ENCODE measurements around the gene FER1L5.

Gene FER1L5

GRCh38 chr2:96642564-96643360, at the start of gene FER1L5:
Gene FER1L5, plus strand, starts transcription at chr2:96642764. Its CDS starts 73 bp downstream, at chr2:96642837.
- in situ Hi-C loops (cut with MboI; ENCODE audit: low sequenced_read_pairs), result no loop called here

GRCh38 chr2:96594282-96594681, 48.3 kb upstream of the FER1L5 start:
- in situ Hi-C loops (cut with MboI; ENCODE audit: low sequenced_read_pairs), result no loop called here

GRCh38 chr2:96594691-96595152, 47.8 kb upstream of the FER1L5 start:
- in situ Hi-C loops (cut with MboI; ENCODE audit: low sequenced_read_pairs), result no loop called here

DNA sequence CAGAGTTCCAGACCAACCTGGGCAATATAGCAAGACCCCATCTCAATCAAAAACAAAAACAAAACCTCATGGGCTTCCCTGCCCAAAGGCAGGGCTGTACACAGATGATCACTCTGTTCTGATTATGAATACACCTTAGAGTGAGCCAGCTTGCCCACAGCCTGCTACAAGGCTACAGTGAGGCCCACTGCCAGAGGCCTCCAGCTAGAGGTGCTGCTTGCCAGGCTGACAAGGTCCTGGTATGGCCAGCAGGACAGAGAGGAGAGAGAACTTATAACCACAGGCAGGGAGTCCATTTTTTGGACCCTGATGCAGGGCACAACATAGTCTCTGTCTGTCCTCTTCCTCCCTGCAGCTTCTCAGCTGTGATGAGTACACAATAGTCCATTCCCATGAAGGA, 46.0 kb upstream of the FER1L5 start:
- in situ Hi-C loops (cut with MboI; ENCODE audit: low sequenced_read_pairs), result no loop called here

DNA sequence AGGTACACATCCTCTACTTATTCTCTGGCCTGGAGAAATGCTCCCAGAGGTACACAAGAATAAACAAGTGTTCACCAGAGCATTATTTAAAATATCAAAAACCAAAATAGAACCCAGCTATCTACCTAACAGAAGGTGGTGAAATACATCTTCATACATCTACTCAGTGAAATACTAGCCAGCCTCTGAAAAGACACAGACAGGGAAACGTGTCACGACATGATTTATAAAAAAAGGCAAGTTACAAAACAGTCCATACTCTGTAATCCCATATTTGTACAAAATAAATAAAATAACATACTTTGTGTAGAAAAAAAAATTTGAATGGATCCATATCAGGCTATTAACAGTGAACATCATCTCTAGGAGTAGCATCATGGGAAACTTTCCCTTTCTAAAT, 42.6 kb upstream of the FER1L5 start:
- in situ Hi-C loops (cut with MboI; ENCODE audit: low sequenced_read_pairs), result no loop called here

- in situ Hi-C loops (cut with MboI; ENCODE audit: low sequenced_read_pairs), result no loop called here
Measured at GRCh38 chr2:96601382-96602292, 40.9 kb upstream of the FER1L5 start.

DNA sequence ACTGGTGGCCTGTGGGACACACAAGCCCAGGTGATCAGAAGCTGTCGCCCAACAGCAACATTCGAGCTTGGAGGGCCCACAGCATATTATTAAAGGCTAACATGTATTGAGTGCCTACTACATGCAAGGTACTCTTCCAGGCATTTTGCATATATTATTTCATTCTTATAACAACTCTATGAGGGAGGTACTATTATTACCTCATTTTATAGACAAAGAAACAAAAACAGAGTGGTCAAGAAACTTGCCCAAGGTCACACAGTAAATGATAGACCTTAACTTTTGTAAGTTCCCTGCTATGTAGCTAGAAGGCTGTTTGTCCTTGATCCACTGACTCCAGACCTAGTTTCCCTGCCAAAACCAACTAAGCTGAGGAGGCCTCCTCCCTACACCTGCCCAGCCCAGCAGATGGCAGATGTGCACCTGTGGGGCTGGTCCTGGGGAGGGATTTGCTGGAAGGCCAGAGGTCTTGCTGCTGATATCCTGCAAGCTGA, 40.2 kb upstream of the FER1L5 start:
- in situ Hi-C loops (cut with MboI; ENCODE audit: low sequenced_read_pairs), result no loop called here

DNA sequence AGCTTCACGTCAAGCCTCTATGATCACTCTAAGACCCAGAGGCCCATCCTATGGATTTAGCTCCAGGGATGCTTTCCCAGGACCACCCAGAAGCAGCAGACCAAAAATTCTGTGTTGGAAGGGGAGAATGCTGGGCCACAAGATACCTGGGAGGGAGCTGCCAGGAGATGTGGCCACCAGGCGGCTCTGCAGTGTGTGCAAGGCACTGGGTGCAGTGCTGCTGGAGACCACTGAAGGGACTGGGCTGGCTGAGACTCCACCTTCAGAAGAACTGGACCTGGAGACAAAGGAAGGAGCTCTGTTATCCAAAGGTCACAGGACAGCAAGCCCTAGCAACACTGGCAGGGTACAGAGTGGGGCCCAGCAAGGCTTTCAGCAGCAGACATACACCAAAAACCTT, 38.5 kb upstream of the FER1L5 start:
- in situ Hi-C loops (cut with MboI; ENCODE audit: low sequenced_read_pairs), result no loop called here

GRCh38 chr2:96608469-96609455, 33.8 kb upstream of the FER1L5 start:
- in situ Hi-C loops (cut with MboI; ENCODE audit: low sequenced_read_pairs), result no loop called here

GRCh38 chr2:96616128-96616527, 26.4 kb upstream of the FER1L5 start:
- in situ Hi-C loops (cut with MboI; ENCODE audit: low sequenced_read_pairs), result no loop called here

GRCh38 chr2:96616535-96616934, 26.0 kb upstream of the FER1L5 start:
- in situ Hi-C loops (cut with MboI; ENCODE audit: low sequenced_read_pairs), result no loop called here

DNA sequence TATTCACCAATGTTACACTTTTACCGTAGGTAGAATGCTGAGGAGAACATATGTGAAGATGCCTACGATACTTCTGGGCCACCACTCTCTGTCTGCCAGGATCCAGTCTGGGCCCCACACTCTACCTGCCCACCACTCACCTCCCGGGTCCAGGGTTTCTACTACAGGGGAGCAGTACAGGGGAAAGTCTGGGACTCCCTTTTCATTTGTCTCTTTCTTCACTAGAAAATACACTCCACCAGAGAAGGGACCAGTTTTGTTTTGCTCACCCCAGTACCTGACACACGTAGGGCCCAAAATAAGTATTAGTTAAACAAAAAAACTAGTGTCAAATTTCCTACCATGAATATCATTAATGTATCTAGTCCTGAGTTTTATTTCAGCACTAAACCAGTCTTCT, 25.6 kb upstream of the FER1L5 start:
- in situ Hi-C loops (cut with MboI; ENCODE audit: low sequenced_read_pairs), result no loop called here

DNA sequence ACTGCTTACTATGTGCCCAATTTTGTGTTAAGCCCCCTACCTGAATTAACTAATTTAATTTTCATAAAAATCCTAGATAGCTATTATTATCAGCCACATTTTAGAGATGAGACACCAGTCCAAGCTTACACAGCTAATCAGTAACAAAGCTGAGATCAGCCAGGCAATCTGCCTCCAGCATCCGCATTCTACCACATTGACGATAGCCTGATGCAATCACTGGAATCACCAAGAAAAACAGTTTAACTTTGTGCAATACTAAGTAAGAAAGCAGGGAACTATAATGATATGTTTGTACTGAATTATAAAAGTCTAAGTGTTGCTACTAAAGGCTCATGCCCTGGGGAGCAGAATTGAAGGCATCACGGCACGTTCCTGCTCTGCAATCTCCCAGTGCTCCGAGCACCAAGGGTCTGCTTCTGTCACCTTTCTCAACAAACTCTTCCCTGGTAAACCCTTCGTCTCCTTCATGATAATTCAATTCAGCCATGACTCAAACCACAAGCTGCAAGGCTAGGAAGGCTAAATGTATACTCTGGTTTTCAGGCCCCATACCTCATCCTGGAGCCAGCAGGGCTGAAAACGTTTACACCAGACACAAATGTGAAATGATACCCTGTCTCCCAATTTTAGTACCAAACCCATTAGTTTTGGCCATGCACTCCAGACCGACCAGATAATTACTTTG, 23.8 kb upstream of the FER1L5 start:
- in situ Hi-C loops (cut with MboI; ENCODE audit: low sequenced_read_pairs), result no loop called here

DNA sequence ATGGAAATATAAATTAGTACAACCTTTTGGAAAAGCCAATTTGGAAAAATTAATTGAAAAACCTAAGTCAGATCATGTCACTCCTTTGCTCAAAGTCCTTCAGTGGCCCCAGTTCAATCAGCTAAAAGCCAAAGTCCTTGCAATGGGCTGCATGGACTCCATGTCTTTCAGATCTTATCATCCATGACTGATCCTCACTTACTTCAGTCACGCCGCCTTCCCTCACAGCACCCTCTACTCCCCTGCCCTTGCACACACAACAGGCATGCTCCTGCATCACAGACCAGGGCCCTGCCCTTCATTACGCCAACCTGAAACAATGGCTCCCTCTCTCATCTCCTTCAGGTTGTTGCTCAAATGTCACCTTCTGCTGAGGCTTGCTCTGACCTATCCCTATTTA, 20.0 kb upstream of the FER1L5 start:
- in situ Hi-C loops (cut with MboI; ENCODE audit: low sequenced_read_pairs), result no loop called here

DNA sequence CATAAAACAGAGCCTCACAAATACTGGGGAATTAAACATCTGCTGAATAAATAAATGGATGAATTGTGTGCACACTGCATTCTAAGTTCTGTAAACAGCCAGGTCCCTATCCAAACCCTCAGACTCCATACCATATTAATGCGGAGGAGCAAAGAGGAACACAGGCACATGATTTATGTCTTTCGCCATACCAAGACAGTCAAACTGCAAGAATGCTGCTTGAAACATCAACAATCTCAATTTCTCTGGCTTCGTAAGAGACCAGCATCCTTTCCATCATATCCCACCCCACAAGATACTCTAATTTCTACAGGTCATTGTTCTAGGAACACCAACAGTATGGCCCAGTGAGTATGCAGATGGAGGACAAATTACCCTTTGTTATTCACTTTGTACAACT, 19.4 kb upstream of the FER1L5 start:
- in situ Hi-C loops (cut with MboI; ENCODE audit: low sequenced_read_pairs), result no loop called here

GRCh38 chr2:96625571-96626552, 16.7 kb upstream of the FER1L5 start:
- in situ Hi-C loops (cut with MboI; ENCODE audit: low sequenced_read_pairs), result no loop called here

- in situ Hi-C loops (cut with MboI; ENCODE audit: low sequenced_read_pairs), result no loop called here
Measured at GRCh38 chr2:96626553-96626942, 16.0 kb upstream of the FER1L5 start.

- in situ Hi-C loops (cut with MboI; ENCODE audit: low sequenced_read_pairs), result no loop called here
Measured at GRCh38 chr2:96631804-96632435, 10.6 kb upstream of the FER1L5 start.

Measured in HL-60/S4 (cell line).